Right lobe of liver (tissue), 6 donors: ENCODE measurements around the gene ZFR. TPM values are rescaled to one million over a fixed set of nuclear protein-coding genes. Genes with fewer than 3 reads are reported as not detected.

Source experiments
- ATAC-seq, 4 donors: fragments of 200-7000 bp; cut with Tn5 transposase; one replicate each; pipeline ENCODE4 v1.9.1; 2020; ENCODE audit warnings: mild to moderate bottlenecking in 4 of 4, moderate library complexity in 4 of 4
- DNase-seq, 3 donors: peaks; one replicate each; pipeline ENCODE4 v3.0.0-alpha.2; 2020
- H3K27ac ChIP-seq, 3 donors: fragments of 200-600 bp; one replicate each; pipeline ENCODE4 v1.8.0; 2022
- H3K27me3 ChIP-seq, 2 donors: fragments of 200-600 bp; one replicate each; pipeline ENCODE4 v1.8.0; 2022
- H3K36me3 ChIP-seq, 4 donors: fragments of 200-600 bp; sonication (generic) in 1 of 4; one replicate each; pipeline versions ENCODE4 v1.5.1 to v1.8.0; 2017 to 2022; ENCODE audit warnings: control low read depth in 1 of 4
- H3K4me1 ChIP-seq, 4 donors: fragments of 200-600 bp; sonication (generic) in 1 of 4; one replicate each; pipeline versions ENCODE4 v1.5.1 to v1.8.0; 2017 to 2022; ENCODE audit warnings: control low read depth in 1 of 4
- H3K4me3 ChIP-seq, 3 donors: fragments of 200-600 bp; one replicate each; pipeline ENCODE4 v1.8.0; 2022
- H3K9me3 ChIP-seq, 4 donors: fragments of 200-600 bp; sonication (generic) in 1 of 4; one replicate each; pipeline versions ENCODE4 v1.5.1 to v1.8.0; 2017 to 2022; ENCODE audit warnings: control low read depth in 1 of 4
- CTCF ChIP-seq, 4 donors: fragments of 200-600 bp in 3 of 4; fragments of 450-650 bp in 1 of 4; IDR thresholded peaks; one replicate each; pipeline versions ENCODE4 v1.5.1 to v1.8.0; 2016 to 2022; ENCODE audit warnings: antibody characterized with exemption in 4 of 4, mild to moderate bottlenecking in 2 of 4
- POLR2A ChIP-seq: fragments of 450-650 bp; IDR thresholded peaks from one replicate; pipeline ENCODE4 v1.6.1; 2017; ENCODE audit warnings: antibody characterized with exemption, mild to moderate bottlenecking
- WGBS: methylation state at CpG from one replicate; pipeline ENCODE4 v1.1.6; 2018; ENCODE audit warnings: low coverage, low lambda C conversion rate; ENCODE audit not compliant: insufficient coverage; ENCODE audit errors: missing lambda C conversion rate; 5-methylcytosine and 5-hydroxymethylcytosine counted together
- intact Hi-C, 2 donors: fragments of 100-400 bp; cut with DNase I; formaldehyde crosslinking; loops; one replicate each; pipeline versions ENCODE4 v1.11.2 to v1.14.1; 2022
- total RNA-seq, 6 experiments: library from RNA; depleted of rRNA in 2 of 6; stranded (reverse); fragments of >200 nt in 2 of 6; fragmentation: NEBNext Ultra II Directional in 3 of 6; extraction: Animal tissue kit (Norgen Biotek cat#: 25700) in 3 of 6; gene quantifications; one replicate each; pipeline versions ENCODE4 v1.1.0 to v1.2.4, GENCODE V29; 2016 to 2023
- donor health status: DM: no; HTN: yes; CAD: no.
- donor health status: DM: no; HTN: no; CAD: no.
- donor health status: DM: no; HTN: no; CAD: no.
- donor health status: DM: no; HTN: yes; CAD: no.
- donor health status: DM: no; HTN: yes; CAD: no.

Gene ZFR
- total RNA-seq, 6 experiments from 2014 or later, result 19.8 to 36.8 (median 25.8) TPM

GRCh38 chr5:32462618-32463017 lies 18.1 kb upstream of the ZFR start:
- TF ChIP-seq CTCF (IDR thresholded peaks at IDR 0.05), result no peak
- TF ChIP-seq POLR2A, result no peak
- Histone ChIP-seq H3K36me3 (no peaks in the 10 kb centered on the region), H3K4me1 (peaks cover 0 to 4% (median 0%) of the 10 kb centered on the region in 4 donors), H3K27me3 (no peaks in the 10 kb centered on the region), H3K27ac (no peak overlapping the region), H3K9me3 (no peaks in the 10 kb centered on the region), H3K4me3 (no peak overlapping the region)
- WGBS, result 7% methylated on average over 1 of the region's 1 CpG
- DNase-seq (no peak), ATAC-seq (no peak)
- intact Hi-C loops, result no loop called here

- H3K27me3 ChIP-seq, result no peaks in the 10 kb centered on the region
- H3K36me3 ChIP-seq, result no peaks in the 10 kb centered on the region
- 87% methylated on average over 6 of the region's 6 CpGs for WGBS
- H3K9me3 ChIP-seq, result no peaks in the 10 kb centered on the region
- no peak for DNase-seq
- TF ChIP-seq POLR2A (no peak), CTCF (IDR thresholded peaks at IDR 0.05) (no peak)
- ATAC-seq, result no peak
- intact Hi-C loops, result no loop called here
- H3K4me3 ChIP-seq, result no peak overlapping the region
- H3K27ac ChIP-seq, result no peak overlapping the region
- H3K4me1 ChIP-seq, result peaks cover 0 to 4% (median 0%) of the 10 kb centered on the region in 4 donors
These were observed 17.0 kb upstream of the ZFR start for GRCh38 chr5:32461441-32462120.

GRCh38 chr5:32460702-32461101 lies 16.2 kb upstream of the ZFR start:
- H3K4me3 ChIP-seq, result no peak overlapping the region
- H3K4me1 ChIP-seq, result peaks cover 0 to 4% (median 0%) of the 10 kb centered on the region in 4 donors
- DNase-seq, result no peak
- intact Hi-C loops, result no loop called here
- no peak for ATAC-seq
- no peak for TF ChIP-seq CTCF (IDR thresholded peaks at IDR 0.05)
- TF ChIP-seq POLR2A, result no peak
- H3K9me3 ChIP-seq, result no peaks in the 10 kb centered on the region
- no peaks in the 10 kb centered on the region for H3K36me3 ChIP-seq
- H3K27ac ChIP-seq, result no peak overlapping the region
- 90% methylated on average over 2 of the region's 2 CpGs for WGBS
- H3K27me3 ChIP-seq, result no peaks in the 10 kb centered on the region

- ATAC-seq, result peak; percentile 95 to 99 (median 97)
- intact Hi-C loops, result no loop called here
- Histone ChIP-seq H3K9me3 (no peaks in the 10 kb centered on the region), H3K36me3 (no peaks in the 10 kb centered on the region), H3K27ac (no peak overlapping the region), H3K27me3 (no peaks in the 10 kb centered on the region), H3K4me1 (peaks cover 0 to 4% (median 0%) of the 10 kb centered on the region in 4 donors), H3K4me3 (no peak overlapping the region)
- DNase-seq, result peak; percentile 42 to 87 (median 79)
- TF ChIP-seq POLR2A, result no peak
- no peak for TF ChIP-seq CTCF (IDR thresholded peaks at IDR 0.05)
- 77% methylated on average over 3 of the region's 5 CpGs for WGBS
These were observed 14.4 kb upstream of the ZFR start for GRCh38 chr5:32458880-32459495.
